ENCODE results near the gene RAB5A. TPM values are rescaled to one million over a fixed set of nuclear protein-coding genes. Genes with fewer than 3 reads are reported as not detected.
A peak's percentile ranks its signal among the peaks of the same experiment; 100 is the strongest.

The RAB5A gene
- total RNA-seq, 4 donors from 2014 or later = 34.1 to 76.4 (median 60.0) TPM

DNA sequence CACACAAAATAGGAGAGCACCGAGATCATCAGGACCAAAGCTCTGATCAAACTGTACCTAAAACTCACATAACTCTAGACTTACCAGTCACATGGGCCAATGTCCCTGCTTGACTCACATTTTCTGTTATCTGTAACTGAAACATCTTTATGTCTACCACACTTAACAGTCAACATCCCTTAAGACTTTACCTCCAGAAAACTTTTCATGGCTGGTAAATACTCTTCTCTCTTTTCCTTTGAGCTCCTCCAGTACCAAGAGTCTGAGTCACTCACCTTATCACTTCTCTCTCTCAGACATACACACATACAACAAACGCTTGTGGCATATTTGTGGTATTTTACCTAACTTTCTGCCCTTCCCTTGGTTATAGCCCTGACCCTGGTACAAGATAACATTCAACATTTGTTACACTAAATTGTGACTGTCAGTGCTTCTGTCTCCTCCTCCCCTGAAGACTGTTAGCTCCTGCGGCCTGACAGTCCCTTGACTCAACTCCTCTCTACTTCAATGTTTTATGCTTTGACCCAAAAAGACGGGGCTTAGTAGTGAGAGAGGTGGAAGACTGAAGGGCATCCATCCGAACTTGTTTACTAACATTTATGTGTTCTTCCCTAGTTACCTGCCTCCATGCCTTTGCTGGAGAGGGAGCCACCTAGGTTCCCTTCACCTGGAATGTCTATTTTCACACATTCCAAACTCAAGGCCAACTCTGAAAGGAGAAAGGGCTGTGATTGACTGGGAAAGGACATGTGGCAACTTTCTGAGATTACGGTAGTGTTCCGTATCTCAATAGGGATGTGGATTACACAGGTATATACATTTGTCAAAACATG is 9.2 kb upstream of the RAB5A start:
- Histone ChIP-seq H3K27ac (no peak overlapping the region), H3K4me1 (no peaks in the 10 kb centered on the region), H3K27me3 (no peaks in the 10 kb centered on the region), H3K36me3 (no peaks in the 10 kb centered on the region), H3K9me3 (no peaks in the 10 kb centered on the region), H3K4me3 (no peak overlapping the region)
- intact Hi-C loops (cut with DNase I; ENCODE audit: low total_unique reads) = no loop called here
- no peak for DNase-seq
- TF ChIP-seq POLR2A (IDR thresholded peaks at IDR 0.05) = no peak
- TF ChIP-seq CTCF (IDR thresholded peaks at IDR 0.05) = no peak

DNA sequence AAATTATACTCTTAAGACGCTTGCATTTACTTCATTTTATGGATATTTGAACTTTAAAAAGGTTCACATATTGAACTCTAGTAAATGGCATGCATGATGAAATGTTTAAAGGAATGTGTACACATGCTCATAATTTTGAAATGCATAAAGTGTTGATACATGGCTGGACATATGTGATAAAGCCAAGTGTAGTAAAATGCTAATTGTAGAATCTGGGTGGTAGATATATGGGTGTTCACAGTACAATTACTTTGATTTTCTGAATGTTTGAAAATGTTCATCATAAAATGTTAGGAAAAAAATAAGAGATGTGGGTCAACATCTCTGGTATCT is 8.6 kb upstream of the RAB5A start:
- no peaks in the 10 kb centered on the region for H3K4me1 ChIP-seq
- intact Hi-C loops (cut with DNase I; ENCODE audit: low total_unique reads) = no loop called here

GRCh38 chr3:19940643-19941042 is 6.3 kb upstream of the RAB5A start:
- intact Hi-C loops (cut with DNase I; ENCODE audit: low total_unique reads) = loop anchor here (10.0 kb wide), 1 partner anchor 104 kb away; the partner anchor contains the start of gene KAT2B
- H3K4me3 ChIP-seq = no peak overlapping the region
- TF ChIP-seq POLR2A (IDR thresholded peaks at IDR 0.05) = no peak
- no peak for TF ChIP-seq CTCF (IDR thresholded peaks at IDR 0.05)
- H3K36me3 ChIP-seq = no peaks in the 10 kb centered on the region
- no peaks in the 10 kb centered on the region for H3K4me1 ChIP-seq
- no peaks in the 10 kb centered on the region for H3K9me3 ChIP-seq
- H3K27me3 ChIP-seq = no peaks in the 10 kb centered on the region
- no peak overlapping the region for H3K27ac ChIP-seq
- DNase-seq = no peak

More for the DNA sequence above, 8.6 kb upstream of the RAB5A start:
- Histone ChIP-seq H3K27ac (no peak overlapping the region), H3K36me3 (no peaks in the 10 kb centered on the region), H3K4me3 (no peak overlapping the region), H3K9me3 (no peaks in the 10 kb centered on the region), H3K27me3 (no peaks in the 10 kb centered on the region)
- no peak for DNase-seq
- TF ChIP-seq POLR2A (IDR thresholded peaks at IDR 0.05) (no peak), CTCF (IDR thresholded peaks at IDR 0.05) (no peak)

DNA sequence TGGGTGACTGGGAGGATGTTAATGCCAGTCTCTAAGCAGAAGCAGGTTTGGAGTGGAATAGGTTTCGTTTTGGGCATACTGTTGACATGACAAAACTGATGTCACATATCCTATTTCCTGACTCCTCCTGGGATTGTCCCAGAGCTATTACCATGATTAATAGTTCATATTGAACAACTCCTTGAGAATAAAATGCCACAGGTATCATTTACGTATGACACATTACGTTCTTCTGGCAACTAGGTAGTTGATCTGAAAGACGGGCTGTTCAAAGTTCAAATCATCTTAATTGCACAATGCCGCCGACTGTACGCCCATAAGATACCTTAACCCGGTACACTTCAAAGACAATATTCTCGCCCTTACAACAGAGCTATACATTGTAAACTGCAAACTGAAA is 1.4 kb upstream of the RAB5A start:
- Histone ChIP-seq H3K27ac (peak overlapping the region in 1 of 2 donors; percentile 97), H3K4me1 (no peaks in the 10 kb centered on the region), H3K4me3 (no peak overlapping the region), H3K9me3 (no peaks in the 10 kb centered on the region), H3K36me3 (no peaks in the 10 kb centered on the region), H3K27me3 (no peaks in the 10 kb centered on the region)
- intact Hi-C loops (cut with DNase I; ENCODE audit: low total_unique reads) = loop anchor here (5.0 to 10.0 kb wide), 2 partner anchors 99 to 237 kb away; partner anchors contain the start of gene KAT2B
- no peak for DNase-seq
- no peak for TF ChIP-seq CTCF (IDR thresholded peaks at IDR 0.05)
- TF ChIP-seq POLR2A (IDR thresholded peaks at IDR 0.05) = no peak
